Stimulated activated CD8-positive, alpha-beta memory T cell treated with anti-CD3 and anti-CD28 coated beads, Interleukin-12 subunit alpha, Interleukin-12 subunit beta, amount 100 ng/mL, for 24 hours (primary cell): ENCODE data around the gene CCDC57.
A peak's percentile ranks its signal among the peaks of the same experiment; 100 is the strongest.

Experiments
- DNase-seq: peaks from one replicate; pipeline ENCODE4 v3.0.0-alpha.2; 2020; ENCODE audit errors: extremely low read depth

The CCDC57 gene

DNA sequence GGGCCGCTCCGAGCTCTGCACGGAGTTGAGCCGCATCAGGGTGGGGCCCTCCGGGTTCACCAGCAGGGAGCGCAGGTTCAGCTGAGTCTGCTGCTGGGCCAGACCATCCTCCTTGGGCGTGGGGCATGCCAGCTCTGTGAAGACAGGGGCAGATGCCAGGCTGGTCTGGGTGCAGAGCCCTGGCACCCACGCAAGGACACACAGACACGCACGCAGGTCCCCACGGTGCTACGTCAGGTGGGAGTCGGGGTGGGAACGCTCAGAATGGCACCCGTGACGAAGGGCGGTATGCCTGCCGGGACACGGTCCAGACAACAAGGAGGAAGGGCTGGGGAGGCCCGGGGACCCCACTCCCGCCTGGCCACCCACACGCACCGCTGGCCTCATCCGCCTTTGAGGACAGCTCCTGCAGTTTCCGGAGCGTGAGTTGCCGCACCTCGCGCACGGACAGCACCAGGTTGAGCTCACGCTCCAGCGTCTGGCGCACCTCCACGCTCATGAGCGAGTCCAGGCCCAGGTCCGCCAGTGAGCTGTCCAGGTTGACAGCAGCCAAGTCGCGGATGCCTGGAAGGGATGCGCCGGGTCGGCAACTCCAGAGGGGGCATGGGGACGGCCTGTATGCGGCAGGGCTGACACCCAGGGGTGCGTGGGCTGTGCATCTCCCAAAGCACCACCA lies 131.7 kb downstream of the CCDC57 start:
- DNase-seq: no peak

- no peak for DNase-seq
These were observed 132.4 kb downstream of the CCDC57 start for GRCh38 chr17:82080048-82080788.

- no peak for DNase-seq
These were observed 133.5 kb downstream of the CCDC57 start for GRCh38 chr17:82079001-82079677.

DNA sequence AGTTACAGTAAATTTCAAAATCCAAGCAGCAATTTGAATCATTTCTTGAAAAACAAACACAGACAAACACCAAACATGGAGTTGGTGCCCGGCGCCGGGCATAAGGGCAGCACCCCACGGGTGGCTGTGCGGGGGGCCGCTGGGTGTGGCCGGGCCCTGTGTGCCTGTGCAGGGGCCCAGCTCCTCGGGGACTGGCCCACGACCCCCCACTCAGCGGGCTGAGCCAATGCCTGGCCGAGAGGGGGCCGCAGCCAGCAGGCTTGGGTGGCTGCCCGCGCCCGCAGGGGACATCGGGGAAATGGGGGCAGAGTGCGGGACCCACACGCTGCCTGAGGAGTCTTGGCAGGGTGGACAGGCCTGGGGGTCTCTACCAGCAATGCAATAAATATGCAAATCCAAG lies 134.2 kb downstream of the CCDC57 start:
- no peak for DNase-seq

DNA sequence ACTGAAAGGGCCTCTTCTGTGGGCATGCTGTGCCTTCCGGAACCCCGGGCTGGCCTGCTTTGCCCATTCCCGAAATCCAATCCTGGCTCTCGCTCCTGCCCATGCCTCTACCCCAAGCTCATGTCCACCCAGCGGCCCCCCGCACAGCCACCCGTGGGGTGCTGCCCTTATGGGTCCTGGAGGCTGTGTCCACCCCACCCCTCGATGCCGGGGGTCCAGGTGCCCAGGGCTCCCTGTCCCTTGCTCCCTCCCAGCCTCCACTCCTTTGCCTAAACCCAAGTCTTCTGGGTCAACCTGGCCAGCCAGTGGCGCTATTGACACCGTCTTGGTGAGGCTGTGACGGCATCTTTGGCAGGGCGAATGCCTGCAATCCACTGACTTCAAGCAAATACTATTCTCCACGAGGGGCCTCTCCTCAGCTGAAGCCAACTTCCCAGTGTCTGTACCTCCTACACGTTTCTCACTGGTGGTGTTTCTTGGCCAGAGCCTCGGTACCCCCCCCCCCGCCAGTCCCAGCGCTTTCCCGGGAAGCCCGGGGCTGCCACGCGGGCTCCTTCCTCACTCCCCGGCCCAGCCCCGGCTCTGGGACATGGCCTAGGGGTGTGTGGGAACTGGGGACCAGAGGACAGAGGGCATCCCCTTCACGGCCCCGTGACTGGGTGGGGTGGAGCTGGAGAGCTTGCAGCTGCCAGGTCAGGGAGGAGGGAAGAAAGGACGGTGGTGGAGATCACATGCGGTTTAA lies 134.9 kb downstream of the CCDC57 start:
- no peak for DNase-seq

- DNase-seq: no peak
These were observed 135.7 kb downstream of the CCDC57 start for GRCh38 chr17:82076785-82077591.

- DNase-seq: no peak
These were observed 136.4 kb downstream of the CCDC57 start for GRCh38 chr17:82076018-82076784.

DNA sequence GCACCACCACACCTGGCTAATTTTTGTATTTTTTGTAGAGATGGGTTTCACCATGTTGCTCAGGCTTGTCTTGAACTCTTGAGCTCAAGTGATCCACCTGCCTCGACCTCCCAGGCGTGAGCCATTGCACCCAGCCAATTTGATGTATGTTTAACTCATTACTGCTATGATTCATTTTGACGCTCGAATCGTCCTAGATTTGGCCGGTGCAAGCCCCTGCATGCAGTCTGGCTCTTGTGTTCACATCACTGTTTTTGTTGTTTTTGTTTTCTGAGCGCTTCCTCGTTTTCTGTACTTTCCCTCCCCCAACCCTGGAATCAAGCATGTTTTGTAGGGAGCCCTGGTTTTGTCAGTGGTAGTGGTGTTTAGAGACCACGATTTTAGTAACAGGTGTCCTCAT lies 139.2 kb downstream of the CCDC57 start:
- DNase-seq: no peak

- DNase-seq: no peak
These were observed 139.8 kb downstream of the CCDC57 start for GRCh38 chr17:82072827-82073226.

GRCh38 chr17:82070611-82071010 lies 142.0 kb downstream of the CCDC57 start:
- DNase-seq: no peak

GRCh38 chr17:82065638-82066303 lies 146.9 kb downstream of the CCDC57 start, which contains the start of gene DUS1L:
Gene DUS1L, minus strand, starts transcription at chr17:82065804. Its CDS starts 745 bp downstream, at chr17:82065059.
- peak; percentile 45 for DNase-seq

DNA sequence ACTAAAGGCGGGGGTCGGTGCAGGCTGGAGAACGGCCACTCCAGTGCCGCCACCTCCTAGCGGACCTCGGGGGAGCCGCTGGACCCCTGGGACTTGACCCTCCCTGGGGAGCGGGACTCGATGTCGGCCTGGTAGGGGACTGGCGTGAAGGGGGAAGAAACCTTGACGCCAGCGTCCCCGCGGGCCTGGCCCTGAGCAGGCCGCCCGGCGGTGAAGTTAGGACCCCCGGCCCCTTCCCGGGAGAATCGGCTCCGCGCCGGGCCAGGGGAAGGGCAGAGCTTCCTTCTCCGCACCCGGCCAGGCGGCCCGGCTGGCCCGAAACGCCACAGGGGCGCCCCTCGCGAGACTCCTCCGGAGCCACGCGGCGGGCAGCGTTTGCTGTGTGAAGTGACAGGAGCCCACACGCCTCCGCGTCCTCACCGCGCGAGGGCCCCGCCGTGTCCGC lies 147.4 kb downstream of the CCDC57 start:
- no peak for DNase-seq

DNA sequence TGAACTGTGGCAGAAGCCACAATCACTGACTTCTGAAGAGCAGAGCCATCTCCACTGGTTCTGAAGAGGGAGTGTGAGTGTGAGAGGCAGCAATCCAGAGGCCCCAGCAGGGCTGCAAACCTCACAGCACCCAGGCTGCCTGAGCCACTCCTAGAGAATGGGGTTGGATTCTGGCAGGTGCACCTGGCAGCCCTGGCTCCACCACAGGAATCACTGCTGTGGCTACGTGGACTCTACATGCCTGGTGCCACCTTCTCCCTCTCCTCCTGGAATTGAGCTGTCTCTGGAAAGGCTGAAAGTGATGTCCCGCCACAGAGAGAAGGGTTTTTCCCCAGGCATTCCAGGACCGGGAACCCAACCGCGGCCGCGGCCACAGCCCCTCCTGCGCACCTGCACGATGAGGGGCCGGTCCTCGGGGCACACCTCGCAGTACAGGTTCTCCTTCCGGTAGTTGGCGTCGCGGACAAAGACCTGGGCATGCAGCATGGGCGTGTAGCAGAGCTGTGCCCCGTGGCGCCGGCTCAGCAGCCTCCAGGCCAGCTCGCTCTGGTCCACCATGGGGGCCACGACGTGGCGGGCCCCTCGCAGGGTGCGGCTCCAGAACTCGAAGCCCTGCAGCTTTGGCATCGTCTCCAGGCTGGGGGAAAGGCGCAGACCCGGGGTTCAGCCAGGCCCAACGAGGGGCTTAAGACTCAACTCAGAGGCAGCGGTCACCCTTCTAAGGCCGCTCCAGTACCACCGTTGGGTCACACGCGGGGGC lies 148.0 kb downstream of the CCDC57 start:
- no peak for DNase-seq

DNA sequence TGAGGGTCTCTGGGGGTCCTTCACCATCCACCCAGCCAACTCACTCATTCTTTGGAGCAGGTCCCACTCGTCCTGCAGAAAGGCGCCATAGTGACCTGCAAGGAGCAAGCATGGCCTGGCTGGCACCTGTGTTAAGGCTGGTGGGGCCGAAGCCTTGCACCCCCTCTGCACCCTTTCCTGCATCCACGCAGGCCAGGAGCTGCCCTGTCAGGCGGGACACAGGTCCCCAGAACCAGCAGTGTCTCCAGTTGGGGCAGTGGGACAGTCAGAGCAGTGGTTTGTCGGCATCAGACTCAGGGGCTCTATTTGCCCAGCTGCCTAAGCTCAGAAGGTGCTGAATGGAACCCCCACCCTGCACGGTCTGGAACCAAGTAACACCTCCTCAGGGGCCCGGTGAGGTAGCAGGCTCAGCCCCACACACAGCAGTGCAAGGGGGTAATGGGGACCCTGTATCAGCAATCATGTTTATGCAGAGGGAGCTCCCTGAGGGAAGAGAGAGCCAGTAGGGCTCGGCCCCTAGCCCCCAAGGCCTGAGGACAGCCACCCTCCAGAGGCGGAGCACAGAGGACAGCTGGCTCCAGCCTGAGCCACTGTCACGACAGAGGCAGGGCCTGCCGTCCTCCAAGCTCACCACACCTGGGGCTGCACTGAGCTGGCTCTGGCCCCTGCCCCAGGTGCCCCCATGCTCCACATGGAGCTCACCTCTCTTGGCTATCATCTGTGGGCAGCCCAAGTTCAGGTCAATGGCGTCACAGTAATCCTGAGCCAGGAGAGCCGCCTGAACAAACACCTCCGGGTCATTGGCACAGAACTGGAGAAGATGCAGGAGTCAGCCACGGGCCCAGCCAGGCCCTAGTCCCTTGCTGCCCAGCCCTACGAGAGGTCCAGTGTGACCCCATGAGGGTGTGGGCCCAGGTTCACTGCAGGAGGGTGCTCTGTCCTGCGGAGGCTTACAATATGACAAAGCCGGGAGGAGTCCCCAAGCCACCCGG lies 148.9 kb downstream of the CCDC57 start:
- DNase-seq: no peak

GRCh38 chr17:82062984-82063368 lies 149.7 kb downstream of the CCDC57 start:
- DNase-seq: no peak

- DNase-seq: no peak
These were observed 150.3 kb downstream of the CCDC57 start for GRCh38 chr17:82062076-82062983.
